NCI-H510A (cell line): ENCODE results near the gene TAL1.

ENCODE experiments used
- DNase-seq: peaks from one replicate; lab custom pipeline; 2025; lab: John Stamatoyannopoulos, UW

TAL1 gene

GRCh38 chr1:47229031-47229885, 2.8 kb downstream of the TAL1 start:
- DNase-seq = no peak

DNA sequence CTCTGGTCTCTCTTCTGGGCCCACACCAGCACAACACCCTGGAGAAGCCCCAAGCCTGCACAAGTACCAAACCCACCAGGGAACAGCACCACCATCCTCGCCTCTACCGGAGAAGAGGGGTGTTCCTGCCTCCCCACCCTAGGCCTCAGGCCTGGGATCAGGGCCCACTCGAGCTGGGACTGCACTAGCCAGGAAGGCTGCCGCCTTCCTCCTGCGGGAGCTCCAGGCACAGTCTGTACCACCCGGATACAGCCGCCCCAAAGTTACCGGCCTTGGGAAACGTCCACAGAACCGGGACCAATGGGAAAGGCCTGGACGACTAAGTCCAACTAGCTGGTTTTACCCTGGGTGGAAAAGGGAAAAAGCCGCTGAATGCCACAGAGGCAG, 3.4 kb downstream of the TAL1 start:
- DNase-seq = no peak

- DNase-seq = no peak
Measured at GRCh38 chr1:47227341-47228232, 4.4 kb downstream of the TAL1 start.

GRCh38 chr1:47226839-47227215, 5.2 kb downstream of the TAL1 start:
- DNase-seq = no peak

- no peak for DNase-seq
Measured at GRCh38 chr1:47226121-47226838, 5.7 kb downstream of the TAL1 start.

DNA sequence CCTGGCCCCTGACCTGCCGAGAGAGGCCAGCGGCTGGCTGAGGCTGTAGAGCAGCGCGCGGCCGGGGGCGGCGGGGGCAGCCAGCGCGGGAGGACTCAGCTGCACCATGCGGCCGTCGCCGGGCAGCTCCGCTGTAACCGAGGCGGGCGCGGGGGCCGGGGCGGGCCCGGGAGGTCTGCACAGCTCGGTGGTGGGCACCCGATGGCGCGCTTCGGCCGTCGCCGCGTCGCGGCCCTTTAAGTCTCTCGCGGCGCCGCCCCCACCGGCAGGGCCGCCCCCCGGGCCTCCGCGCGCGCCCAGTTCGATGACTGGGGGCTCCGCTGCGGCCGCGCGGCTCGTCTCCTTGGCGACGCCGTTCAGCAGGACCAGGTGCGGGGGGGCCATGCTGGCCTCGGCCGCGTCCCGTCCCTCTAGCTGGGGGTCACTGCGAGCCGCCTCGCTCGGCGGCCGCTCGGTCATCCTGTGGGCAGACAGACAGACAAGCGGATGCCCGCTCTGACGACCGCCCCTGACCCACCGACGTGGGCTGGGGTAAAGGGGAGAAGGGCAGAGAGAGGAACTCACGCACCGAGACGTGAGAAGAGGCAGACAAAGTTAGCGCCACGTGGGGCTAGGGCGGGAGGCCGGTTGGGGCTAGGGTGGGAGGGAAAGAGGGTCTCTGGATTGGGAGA, 6.5 kb downstream of the TAL1 start:
- DNase-seq = no peak

DNA sequence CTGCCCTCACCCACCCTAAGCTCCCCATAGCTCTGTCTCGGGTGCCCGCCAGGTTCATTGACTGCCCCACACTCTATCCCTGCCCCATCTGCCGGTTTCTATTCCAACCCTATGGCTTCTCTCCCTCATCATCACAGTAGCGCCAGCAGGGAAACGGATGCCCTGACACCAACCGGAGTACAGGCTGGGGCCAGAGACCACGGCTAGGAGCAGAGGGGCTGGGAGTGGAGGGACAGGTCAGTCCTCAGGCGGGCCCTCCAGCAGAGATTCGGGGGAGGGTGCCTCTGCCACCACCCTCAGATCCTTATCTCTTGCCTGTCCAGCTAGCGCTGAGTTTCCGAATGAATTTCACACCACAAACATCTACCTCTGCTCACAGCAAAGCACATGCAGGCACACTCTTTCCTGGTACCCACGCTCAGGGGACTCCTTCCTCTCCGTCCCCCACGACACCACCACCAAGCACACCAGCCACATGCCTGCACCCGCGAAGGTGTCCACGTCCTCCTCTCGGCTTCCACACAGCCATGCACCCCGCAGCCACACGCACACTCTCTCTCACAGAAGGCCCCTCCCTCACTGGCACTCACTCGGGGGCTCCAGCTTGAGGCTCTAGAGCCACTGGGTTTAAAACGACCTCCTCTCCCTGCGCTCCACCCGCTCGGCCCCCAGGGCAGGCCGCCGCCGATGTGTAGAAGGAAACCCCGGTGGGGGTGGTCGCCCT, 7.2 kb downstream of the TAL1 start:
- no peak for DNase-seq

DNA sequence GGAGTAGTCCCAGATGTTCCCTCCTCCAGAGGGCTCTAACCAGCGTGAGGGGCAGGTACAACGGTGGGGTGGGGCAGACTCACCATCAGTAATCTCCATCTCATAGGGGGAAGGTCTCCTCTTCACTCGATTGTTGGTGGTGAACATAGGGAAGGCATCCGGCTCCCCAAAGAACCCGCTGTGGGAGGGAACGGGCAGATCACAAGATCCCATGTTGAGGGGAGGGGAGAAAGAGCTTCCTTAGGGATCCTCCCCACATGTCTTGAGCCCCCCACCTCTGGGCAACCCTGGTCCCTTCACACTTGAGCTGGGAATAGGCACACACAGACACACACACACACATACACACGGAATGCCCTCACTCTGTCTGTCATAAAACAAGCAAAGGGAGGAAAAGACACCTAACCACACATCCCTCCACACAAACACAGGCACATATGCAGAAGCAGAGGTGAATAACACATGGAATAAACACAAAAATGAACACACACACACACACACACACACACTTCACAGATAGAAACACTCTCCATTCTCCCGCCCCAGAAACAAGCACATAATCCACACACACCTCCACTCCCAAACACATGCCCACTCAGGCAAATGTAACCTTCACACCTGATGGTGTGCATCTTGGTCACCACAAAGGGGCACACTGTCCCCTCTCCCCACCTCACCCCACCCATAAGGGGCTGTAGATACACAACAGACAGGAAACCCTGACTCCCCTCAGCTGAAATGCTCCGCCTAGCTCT, 7.9 kb downstream of the TAL1 start:
- no peak for DNase-seq

DNA sequence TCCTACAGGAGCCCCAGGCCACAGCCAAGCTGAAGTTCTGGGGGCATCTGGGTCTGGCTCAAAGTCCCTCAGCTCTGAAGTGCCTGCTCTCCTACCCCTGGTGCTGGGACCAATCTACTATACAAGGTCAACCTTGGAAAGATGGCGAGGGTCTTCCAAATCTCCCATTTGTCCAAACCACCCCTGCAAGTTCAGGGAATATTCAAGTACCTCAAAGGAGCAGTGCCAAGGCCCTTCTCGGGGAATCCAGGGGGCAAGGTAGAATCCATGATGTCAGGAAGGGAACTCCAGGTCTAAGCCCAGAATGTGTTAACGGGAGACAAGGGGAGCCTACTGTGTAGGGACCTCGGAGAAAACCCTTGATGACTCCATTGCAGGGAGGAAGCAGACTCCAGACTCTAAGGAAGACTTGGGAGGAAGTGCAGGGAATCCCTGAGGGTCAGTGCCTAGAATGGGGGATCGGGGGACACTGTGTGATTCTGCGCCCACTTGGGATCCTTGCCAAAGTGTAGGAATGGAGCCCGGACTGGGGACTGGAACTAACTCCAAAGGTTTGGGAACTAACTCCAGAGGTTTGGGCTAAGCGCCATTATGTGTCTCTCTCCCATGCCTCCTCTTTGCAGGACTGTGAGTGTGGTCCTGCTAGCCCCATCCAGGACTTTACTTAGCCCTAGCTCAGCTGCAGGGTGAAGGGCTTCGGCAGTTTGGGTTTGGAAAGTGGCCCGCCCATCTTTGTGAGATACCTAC, 8.7 kb downstream of the TAL1 start:
- no peak for DNase-seq

GRCh38 chr1:47222476-47222875, 9.5 kb downstream of the TAL1 start:
- no peak for DNase-seq

GRCh38 chr1:47219590-47220220, 12.3 kb downstream of the TAL1 start:
- DNase-seq = no peak

- no peak for DNase-seq
Measured at GRCh38 chr1:47219001-47219400, 13.0 kb downstream of the TAL1 start.

DNA sequence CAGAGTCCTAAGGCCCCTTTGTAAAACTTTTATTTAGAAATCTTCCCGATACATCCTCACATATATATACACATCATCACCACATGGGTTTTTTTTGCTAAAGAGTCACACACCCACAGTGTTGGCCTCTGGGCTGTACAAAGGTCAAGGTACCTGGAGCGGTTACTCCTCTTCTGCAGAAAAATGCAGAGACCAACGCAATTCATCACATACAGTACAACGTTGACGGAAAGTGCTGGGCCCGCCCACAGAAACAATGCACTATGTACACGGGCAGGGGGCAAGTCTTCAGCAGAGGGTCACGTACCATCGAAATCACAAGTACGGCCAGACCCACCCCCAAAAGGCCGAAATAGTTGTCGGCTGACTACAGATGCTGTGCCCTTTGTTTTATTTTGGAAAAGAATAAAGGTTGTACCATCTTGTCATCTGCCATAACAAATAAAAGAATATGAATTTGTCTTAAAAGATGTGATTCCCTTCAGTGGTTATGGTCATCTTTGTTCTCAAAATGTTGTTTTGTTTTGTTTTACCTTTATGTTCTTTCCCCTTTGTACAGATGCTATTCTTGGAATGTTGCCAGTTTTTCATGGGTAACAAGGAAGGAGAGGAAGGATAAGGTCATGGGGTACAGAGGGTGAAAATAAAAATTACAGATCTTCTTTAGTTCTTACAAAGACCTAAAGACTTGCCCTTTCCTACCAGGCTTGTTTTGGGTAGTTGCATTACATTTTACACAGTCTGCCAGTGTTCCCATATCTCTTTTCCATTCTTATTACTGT, 15.6 kb downstream of the TAL1 start:
- DNase-seq = no peak

DNA sequence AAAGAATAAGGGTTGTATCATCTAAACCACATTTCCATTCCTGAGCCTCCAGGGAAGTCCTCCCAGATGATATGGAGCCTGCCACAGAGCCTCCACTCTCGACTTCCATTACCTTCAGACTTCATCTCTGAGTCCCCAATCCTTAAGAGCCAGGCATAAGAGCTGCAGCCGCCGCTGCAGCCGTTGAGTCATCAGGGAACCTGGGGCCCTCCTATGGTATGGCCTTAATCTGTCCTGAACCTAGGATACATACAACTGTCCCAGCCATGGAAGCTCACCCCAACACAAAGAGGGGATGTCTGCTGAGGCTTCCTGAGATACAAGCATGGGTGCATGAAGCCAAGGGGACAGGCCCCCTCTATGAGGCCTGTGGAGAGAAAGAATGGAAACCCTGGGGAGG, 16.3 kb downstream of the TAL1 start:
- no peak for DNase-seq

DNA sequence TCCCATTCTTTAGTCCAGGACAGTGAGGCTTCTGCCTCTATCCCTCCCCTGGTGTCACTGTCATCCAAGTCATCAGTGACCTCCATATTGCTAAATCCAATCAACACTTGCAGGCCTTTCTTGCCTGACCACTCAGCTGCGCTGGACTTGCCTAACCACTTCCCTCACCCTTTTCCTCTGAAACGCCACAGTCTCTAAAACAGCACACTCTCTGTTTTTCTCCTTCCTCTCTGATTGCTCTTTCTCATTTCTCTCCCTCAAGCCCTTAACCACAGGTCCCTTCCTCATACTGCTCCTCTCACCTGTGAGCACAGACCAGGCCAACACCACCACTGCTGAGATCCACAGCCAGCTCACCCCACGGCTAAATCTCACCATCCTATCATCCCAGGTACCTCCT, 17.5 kb downstream of the TAL1 start:
- no peak for DNase-seq

DNA sequence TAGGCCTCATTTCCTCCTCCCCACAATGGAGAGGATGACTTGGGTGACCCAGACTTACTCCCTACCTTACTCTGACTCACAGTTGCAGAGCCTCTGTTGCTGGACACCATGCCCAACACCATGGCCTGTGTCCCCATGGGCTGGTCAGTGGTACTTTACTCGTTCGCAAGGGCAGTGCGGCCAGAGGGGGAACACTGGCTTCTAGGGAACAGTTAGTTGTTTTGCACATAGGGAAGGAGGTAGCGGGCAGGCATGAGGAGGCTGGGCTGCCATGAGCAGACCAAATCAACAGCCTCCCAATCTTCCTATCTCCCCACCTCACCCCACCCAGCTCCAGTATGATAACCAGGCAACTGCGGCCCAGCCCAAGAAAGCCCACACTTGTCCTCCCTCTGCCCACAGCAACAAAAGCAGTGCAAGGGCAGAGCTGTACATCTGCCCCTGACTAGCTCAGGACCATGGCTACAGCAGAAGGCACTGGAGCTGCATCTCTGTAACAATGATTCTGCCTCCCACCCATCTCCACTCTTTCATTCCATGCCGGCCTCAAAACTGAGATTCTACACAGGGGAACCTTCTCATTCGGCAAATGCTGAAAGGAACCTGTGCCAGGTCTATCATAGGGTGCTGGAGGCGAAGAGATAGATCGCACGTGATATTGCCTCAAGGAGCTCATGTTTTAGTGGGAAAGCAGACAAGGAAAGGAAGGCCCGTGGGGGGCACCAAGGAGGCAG, 18.6 kb downstream of the TAL1 start:
- DNase-seq = no peak

DNA sequence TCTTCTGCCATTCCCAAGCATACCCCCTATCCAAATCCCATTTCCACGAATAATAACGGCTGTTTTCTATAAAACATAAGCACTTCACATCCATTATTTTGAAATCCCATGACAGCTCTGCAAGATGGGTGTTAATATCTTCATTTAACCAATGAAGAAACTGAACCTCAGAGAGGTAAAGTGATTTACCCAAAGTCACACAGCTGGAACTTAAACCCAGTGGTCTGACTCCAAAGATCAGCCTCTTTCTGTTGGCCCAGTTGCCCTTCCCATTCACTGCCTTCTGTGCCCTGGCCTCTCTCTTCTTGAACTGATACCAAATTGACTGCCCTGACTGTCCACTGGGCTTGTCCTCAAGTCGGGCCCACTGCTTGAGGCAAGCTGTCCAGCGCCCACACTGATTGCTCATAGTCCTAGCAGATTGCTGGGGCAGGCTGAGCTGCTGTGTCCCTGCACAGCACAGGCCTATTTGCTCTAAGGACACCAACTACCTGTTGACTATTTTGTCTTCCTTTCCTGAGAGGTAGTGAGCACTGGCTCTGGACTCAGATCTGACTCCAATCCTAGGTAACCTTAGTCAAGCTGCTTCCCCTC, 19.3 kb downstream of the TAL1 start:
- DNase-seq = no peak
